GM12872 (cell line): ENCODE results near the gene THOC7.

Experiments used
- CTCF ChIP-seq: IDR thresholded peaks from 3 replicates; pipeline ENCODE4 v1.5.1; 2011; ENCODE audit warnings: low read depth, mild to moderate bottlenecking, low read length, moderate library complexity; ENCODE audit not compliant: insufficient read depth

THOC7 gene

GRCh38 chr3:63809607-63810006 lies 54.0 kb downstream of the THOC7 start:
- TF ChIP-seq CTCF = no peak

DNA sequence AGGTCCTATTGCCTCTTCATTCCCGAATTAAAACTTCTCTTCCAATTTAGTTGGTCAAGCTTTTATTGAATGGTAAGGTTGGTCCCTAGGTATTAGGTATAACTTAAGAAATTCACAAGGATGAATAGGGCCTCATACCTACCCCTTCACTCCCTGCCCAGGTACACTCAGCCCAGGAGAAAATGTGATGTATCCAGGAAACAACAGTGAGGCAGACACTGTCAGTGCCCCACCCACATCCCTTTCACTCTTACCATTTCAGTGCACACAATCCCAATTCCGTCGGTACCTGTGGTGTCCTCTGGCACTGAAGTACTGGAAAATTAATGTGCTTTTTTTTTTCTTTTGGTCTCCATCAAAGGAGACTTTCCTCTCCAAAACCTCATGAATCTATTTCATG lies 55.0 kb downstream of the THOC7 start:
- no peak for TF ChIP-seq CTCF

DNA sequence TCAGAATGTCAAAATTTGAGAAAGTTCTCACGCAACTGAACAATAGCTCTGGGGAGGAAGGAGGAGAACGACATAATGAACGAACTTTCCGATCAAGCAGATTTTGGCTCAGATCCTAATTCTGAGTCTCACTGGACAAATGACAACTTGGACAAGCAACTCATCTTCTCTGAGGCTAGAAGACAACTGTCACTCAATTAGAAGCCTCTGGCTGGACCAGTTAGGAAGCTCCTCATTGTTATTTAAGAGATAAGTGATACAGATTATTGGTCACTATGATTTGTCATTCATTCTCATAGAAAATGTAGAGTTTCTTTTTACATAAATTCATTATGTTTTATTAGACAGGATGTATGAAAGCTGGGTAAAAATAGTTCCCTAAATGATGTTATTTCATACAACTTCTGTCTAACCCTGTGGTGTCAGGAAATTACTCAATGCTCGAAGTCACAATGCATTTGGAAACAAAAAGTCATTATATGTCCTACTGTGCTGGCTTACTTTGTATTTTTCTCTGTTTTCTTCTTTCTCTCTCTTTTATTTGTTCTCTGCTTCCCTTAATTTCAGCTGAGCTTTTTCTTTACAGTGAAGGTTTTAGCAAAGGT lies 55.5 kb downstream of the THOC7 start:
- no peak for TF ChIP-seq CTCF

DNA sequence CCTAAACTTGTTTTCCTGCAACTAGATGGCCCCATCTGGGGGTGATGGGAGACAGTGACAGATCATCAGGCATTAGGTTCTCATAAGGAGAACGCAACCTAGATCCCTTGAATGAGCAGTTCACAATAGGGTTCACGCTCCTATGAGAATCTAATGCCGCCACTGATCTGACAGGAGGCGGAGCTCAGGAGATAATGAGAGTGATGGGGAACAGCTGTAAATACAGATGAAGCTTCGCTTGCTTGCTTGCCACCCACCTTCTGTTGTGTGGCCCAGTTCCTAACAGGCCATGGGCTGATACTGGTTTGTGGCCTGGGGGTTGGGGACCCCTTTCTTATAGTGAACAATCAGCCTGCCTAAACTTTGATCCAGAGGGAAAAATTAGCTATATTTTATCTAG lies 59.7 kb downstream of the THOC7 start:
- TF ChIP-seq CTCF = no peak

- TF ChIP-seq CTCF = no peak
Measured at GRCh38 chr3:63800097-63800496, 63.5 kb downstream of the THOC7 start.

GRCh38 chr3:63798949-63799348 lies 64.7 kb downstream of the THOC7 start:
- TF ChIP-seq CTCF = no peak

DNA sequence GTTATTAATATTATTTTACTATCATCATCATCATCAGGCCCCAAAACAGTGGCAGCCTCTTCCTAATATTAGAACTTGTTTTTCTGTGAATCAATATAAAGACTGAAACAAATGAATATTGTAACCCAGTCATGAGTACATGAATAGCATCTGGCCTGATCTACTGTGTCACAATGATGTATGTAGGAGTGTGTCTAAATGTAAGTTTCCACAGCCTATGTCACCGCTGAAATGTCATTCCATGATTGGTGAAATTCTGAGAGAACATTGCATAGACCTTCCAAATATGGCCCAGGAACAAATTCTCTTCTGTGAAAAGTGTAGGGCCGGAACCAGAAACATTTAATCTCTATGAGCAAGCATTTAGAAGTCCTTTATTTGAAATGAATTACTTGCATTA lies 65.1 kb downstream of the THOC7 start:
- TF ChIP-seq CTCF = no peak

DNA sequence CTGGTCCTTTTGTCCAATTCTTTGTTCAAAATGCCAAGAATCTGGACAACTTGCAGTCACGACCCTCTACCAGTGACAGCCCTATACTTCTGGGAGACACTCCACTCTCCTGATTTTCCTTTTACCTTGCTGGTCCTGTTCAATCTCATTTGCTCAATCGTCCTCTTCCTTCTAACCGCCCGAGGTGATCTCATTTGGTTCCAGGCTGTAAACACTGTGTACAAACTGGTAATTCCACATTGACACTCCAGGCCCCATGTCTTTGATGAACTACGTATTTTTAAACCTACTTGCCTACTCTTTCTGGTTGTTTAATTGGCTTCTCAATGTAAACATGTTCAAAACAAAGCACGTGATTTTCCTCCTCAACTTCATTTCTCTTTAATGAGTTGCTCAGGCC lies 68.2 kb downstream of the THOC7 start:
- TF ChIP-seq CTCF = no peak
